Endothelial cell of umbilical vein (primary cell): ENCODE measurements around the gene ZNF593.

Experiments
- CTCF ChIP-seq, 2 donors: IDR thresholded peaks; 1 replicate in 1 of 2; 2 replicates in 1 of 2; pipeline ENCODE4 v1.5.1; 2011; ENCODE audit warnings: low read length in 2 of 2, mild to moderate bottlenecking in 2 of 2, moderate library complexity in 2 of 2, control low read depth in 1 of 2, inconsistent platforms in 1 of 2, low read depth in 1 of 2; ENCODE audit not compliant: insufficient read depth in 1 of 2; ENCODE audit errors: extremely low read depth in 1 of 2
- FOS ChIP-seq: IDR thresholded peaks from 2 replicates; pipeline ENCODE4 v1.6.1; 2011; ENCODE audit warnings: mild to moderate bottlenecking, low read length, moderate library complexity, borderline replicate concordance; ENCODE audit not compliant: insufficient read depth
- JUN ChIP-seq: IDR thresholded peaks from 2 replicates; pipeline ENCODE4 v1.6.1; 2011; ENCODE audit warnings: borderline replicate concordance, low read depth; ENCODE audit not compliant: insufficient read length, insufficient read depth
- MAX ChIP-seq: IDR thresholded peaks from 2 replicates; pipeline ENCODE4 v1.6.1; 2011; ENCODE audit not compliant: insufficient read depth, insufficient read length
- MYC ChIP-seq: IDR thresholded peaks from one replicate; pipeline ENCODE4 v1.6.1; 2011; ENCODE audit warnings: mild to moderate bottlenecking, low read depth, low read length
- POLR2A ChIP-seq: IDR thresholded peaks from 2 replicates; pipeline ENCODE4 v1.6.1; 2012; ENCODE audit warnings: low read depth, mild to moderate bottlenecking, control low read depth, low read length
- POLR2AphosphoS5 ChIP-seq: IDR thresholded peaks from 2 replicates; pipeline ENCODE4 v1.6.1; 2012; ENCODE audit warnings: low read depth, mild to moderate bottlenecking, control low read depth, low read length, moderate library complexity; ENCODE audit not compliant: insufficient read depth

GRCh38 chr1:26125946-26126320 is 43.8 kb upstream of the ZNF593 start:
- TF ChIP-seq CTCF (IDR thresholded peaks at IDR 0.05; ENCODE audit: extremely low read depth in 1 of 2, insufficient read depth in 1 of 2, low read depth in 1 of 2, low read length in 2 of 2): no peak
- TF ChIP-seq MYC: no peak
- no peak for TF ChIP-seq MAX
- no peak for TF ChIP-seq POLR2A
- no peak for TF ChIP-seq POLR2AphosphoS5
- no peak for TF ChIP-seq FOS
- no peak for TF ChIP-seq JUN
